GM18951 (cell line): ENCODE results near the gene RALGAPB.

Experiments used
- POLR2A ChIP-seq: IDR thresholded peaks from 4 replicates; pipeline ENCODE4 v1.6.1; 2011; ENCODE audit warnings: mild to moderate bottlenecking; ENCODE audit not compliant: insufficient read length, insufficient read depth; ENCODE audit errors: extremely low read depth
- in situ Hi-C: fragments of 300-500 bp; cut with MboI; formaldehyde crosslinking; loops from one replicate; pipeline ENCODE4 v1.12.0; 2022; ENCODE audit warnings: low sequenced_read_pairs, mixed read lengths, inconsistent platforms; ENCODE audit not compliant: unreplicated experiment

Gene RALGAPB

DNA sequence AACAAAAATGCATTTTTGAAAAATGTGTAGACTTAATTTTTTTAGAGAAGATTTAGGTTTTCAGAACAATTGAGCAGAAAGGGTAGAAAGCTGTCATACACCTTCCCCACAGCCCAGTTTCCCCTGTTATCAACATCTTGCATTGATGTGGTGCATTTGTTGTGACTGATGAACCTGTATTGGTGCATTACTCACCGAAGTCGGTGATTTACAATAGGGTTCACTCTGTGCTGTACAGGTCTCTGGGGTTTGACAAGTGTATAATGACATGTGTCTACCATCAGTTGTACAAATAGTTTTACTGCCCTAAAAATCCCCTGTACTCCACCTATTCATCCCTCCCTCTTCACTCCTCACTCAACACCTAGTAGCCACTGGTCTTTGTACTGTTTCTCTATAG lies 84.5 kb downstream of the RALGAPB start:
- no peak for TF ChIP-seq POLR2A
- in situ Hi-C loops: no loop called here

GRCh38 chr20:38558596-38559360 lies 86.1 kb downstream of the RALGAPB start:
- in situ Hi-C loops: no loop called here
- TF ChIP-seq POLR2A: no peak

- in situ Hi-C loops: no loop called here
These were observed 87.1 kb downstream of the RALGAPB start for GRCh38 chr20:38559764-38560163.

GRCh38 chr20:38563802-38564431 lies 91.3 kb downstream of the RALGAPB start:
- no peak for TF ChIP-seq POLR2A
- in situ Hi-C loops: no loop called here

More at GRCh38 chr20:38559764-38560163, 87.1 kb downstream of the RALGAPB start:
- no peak for TF ChIP-seq POLR2A

DNA sequence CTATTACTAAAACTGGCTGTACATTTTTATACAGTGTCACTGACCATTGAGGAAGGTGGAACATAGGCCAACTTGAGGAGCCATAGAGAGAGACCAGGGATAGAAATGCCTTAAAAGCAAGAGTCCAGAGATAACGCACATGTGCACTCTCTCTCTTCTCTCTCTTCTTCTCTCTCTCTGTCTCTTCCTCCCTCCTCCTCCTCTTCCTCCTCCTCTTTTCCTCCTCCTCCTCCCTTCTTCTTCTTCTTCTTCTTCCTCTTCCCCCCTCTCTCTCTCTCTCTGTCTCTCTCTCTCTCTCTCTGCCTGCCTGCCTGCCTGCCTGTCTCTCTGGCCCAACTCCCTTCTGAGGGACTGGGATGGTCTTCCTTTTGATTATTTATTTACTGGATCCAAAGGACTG lies 92.0 kb downstream of the RALGAPB start:
- TF ChIP-seq POLR2A: no peak
- in situ Hi-C loops: no loop called here

GRCh38 chr20:38566036-38566598 lies 93.5 kb downstream of the RALGAPB start:
- in situ Hi-C loops: no loop called here
- TF ChIP-seq POLR2A: no peak

DNA sequence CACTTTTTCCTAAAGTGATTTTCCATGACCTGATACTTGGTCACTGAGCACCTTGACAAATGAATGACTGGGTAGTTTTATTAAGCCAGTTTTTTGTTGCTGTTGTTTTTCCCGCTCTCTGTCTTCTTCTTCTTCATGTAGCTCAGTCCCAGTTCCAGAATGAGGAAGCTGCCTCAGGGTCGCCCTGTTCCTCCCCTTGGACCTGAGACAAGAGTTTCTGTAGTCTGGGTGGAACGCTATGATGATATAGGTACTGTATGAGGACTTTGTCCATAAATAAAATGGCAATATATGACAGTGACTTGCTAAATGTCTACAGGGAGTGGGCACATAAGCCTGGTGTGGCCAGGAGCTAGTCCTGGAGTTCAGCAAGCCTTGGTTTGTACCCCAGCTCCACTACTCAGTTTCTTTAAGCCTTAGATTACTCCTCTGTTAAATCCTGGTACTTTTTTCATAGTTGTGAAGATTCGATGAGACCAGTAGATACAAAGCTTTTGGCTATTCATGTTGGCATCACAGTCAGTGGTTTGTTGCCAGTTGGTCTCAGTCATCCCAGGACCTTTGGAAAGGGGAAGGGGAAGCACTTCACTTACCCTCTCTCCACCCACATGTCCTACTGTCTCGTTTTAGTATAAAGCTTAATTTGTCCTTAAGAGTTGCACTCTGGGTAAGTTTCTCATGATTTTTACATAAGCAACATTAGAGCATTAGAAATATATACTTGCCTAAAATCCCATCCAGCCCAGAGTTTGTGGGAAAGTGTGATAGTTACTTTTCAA lies 97.3 kb downstream of the RALGAPB start:
- in situ Hi-C loops: no loop called here
- TF ChIP-seq POLR2A: no peak

DNA sequence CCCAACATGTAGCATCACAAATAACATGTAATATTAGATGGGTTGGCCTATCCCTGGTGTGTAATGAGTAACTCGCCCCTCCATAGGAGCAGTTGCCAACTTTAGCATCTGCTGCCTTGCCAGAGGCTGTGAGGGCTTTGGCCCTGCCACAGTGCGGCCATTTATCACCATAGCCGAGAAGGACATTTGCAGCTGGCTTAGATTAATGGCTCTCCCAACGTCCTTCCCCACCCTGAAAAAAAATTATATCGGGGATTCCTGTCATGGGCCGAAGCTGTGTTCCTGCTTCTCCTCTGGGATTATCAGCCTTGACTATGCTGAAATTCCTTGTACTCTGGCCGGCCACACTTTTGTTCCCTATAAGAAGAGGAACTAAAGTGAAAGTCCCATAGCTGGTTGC lies 100.8 kb downstream of the RALGAPB start:
- in situ Hi-C loops: no loop called here
- TF ChIP-seq POLR2A: no peak

- in situ Hi-C loops: no loop called here
- TF ChIP-seq POLR2A: no peak
These were observed 106.7 kb downstream of the RALGAPB start for GRCh38 chr20:38579219-38579910.

- no peak for TF ChIP-seq POLR2A
- in situ Hi-C loops: no loop called here
These were observed 107.3 kb downstream of the RALGAPB start for GRCh38 chr20:38579921-38580320.

GRCh38 chr20:38581013-38581412 lies 108.4 kb downstream of the RALGAPB start, which contains the start of gene ADIG:
Gene ADIG (plus strand): TSS chr20:38581197. CDS start chr20:38581251, 54 bp downstream.
- in situ Hi-C loops: no loop called here
- no peak for TF ChIP-seq POLR2A

DNA sequence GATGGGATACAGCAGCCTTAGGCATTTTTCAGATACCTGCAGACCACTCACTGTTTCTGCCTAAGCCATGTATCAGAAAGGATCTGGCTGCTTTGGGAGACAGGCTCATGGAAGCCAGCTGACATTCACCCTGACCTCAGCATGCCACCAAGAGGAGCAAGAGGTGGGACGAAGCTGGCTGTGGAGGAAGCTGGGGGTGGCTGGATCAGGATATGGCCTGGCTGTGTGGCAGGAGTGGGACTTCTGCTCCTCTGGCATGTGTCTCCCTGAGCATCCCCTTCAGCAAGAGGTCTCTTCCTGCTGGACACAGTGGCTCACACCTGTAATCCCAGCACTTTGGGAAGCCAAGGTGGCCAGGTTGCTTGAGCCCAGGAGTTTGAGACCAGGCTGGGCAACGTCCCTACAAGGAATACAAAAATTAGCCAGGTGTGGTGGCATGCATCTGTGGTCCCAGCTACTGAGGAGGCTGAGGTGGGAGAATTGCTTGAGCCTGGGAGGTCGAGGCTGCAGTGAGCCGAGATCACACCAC lies 109.3 kb downstream of the RALGAPB start:
- in situ Hi-C loops: no loop called here
- TF ChIP-seq POLR2A: no peak
